Uterus (tissue), 2 donors: ENCODE results near the gene TMEM131.

Experiments
- CTCF ChIP-seq, 4 experiments: fragments of 200-600 bp in 2 of 4; fragments of 450-650 bp in 2 of 4; sonication (generic) in 2 of 4; IDR thresholded peaks; one replicate each; pipeline ENCODE4 v1.5.1; 2016 to 2019; ENCODE audit warnings: antibody characterized with exemption in 4 of 4, mild to moderate bottlenecking in 2 of 4, moderate library complexity in 1 of 4
- POLR2A ChIP-seq, 2 donors: fragments of 450-650 bp; IDR thresholded peaks; one replicate each; pipeline ENCODE4 v1.6.1; 2016; ENCODE audit warnings: antibody characterized with exemption in 2 of 2, mild to moderate bottlenecking in 1 of 2, moderate library complexity in 1 of 2

DNA sequence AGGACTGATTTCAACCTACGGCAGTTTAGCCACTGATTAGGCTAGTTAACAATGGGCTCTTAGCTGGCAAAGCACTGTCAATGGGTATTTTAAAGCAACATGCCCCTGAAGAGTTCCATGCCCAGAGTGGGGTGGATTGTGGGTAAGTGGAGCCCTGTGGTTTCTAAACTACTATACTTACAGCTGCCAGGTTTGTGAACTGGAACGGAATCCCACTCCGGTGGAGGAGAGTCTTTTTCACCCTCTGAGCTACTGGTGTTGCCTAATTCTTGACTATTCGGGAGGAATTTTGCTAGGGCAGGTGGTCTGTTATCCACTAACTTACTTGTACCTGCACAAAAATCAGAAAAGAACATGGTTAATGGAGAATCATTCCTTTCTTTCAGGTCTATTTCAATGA, 229.8 kb downstream of the TMEM131 start:
- TF ChIP-seq POLR2A (IDR thresholded peaks at IDR 0.05) (no peak), CTCF (IDR thresholded peaks at IDR 0.05) (no peak)
